Measurements from ENCODE around the gene CPEB1.

CPEB1 gene

DNA sequence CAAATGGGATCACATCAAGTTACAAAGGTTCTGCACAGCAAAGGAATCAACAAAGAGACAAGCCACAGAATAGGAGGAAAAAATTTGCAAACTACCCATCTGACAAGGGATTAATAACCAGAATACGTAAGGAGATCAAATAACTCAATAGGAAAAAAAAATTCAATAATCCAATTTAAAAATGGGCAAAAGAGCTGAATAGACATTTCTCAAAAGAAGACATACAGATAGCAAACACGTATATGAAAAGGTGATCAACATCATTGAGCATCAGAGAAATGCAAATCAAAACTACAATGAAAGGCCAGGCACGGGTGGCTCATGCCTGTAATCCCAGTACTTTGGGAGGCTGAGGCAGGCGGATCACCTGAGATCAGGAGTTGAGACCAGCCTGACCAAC lies 23.5 kb upstream of the CPEB1 start:
- no peak overlapping the region for H3K4me3 ChIP-seq (ENCODE audit: low read depth in 1 of 5, low read length in 5 of 5)
- no peaks in the 10 kb centered on the region for H3K9me3 ChIP-seq (ENCODE audit: control insufficient read depth in 5 of 5, low read length in 5 of 5)
- H3K4me1 ChIP-seq (ENCODE audit: control insufficient read depth in 5 of 5, insufficient read depth in 5 of 5, low read length in 5 of 5) = no peaks in the 10 kb centered on the region
- no peaks in the 10 kb centered on the region for H3K27me3 ChIP-seq (ENCODE audit: control insufficient read depth in 5 of 5, insufficient read depth in 4 of 5, low read length in 5 of 5)
- no peak overlapping the region for H3K27ac ChIP-seq (ENCODE audit: low read depth, low read length)
- no peaks in the 10 kb centered on the region for H3K36me3 ChIP-seq (ENCODE audit: control insufficient read depth in 5 of 5, insufficient read depth in 5 of 5, low read length in 5 of 5)
- no peak overlapping the region for H3K9ac ChIP-seq (ENCODE audit: low read length in 5 of 5)

DNA sequence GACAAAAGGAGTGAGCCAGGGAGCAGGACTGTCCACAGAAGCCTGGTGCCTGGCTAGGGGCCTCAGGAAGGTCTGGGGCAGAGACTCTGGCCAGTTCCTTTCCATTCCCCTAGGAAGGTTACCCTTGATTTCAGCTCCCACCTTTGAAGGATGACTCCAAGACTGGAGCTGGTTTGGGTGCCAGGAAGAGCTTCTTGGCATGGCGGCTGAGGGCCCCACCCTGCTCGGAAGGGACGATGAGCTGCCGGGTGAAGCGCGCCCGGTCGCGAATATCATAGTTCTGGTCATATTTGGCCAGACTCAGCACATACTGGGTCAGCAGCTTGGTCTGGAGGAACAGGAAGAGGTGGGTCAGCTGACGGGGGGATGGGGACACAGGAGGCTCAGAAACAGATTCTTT lies 19.4 kb upstream of the CPEB1 start:
- H3K4me1 ChIP-seq (ENCODE audit: control insufficient read depth in 5 of 5, insufficient read depth in 5 of 5, low read length in 5 of 5) = no peaks in the 10 kb centered on the region

GRCh38 chr15:82664021-82664420 lies 16.9 kb upstream of the CPEB1 start:
- H3K9me3 ChIP-seq (ENCODE audit: control insufficient read depth in 5 of 5, low read length in 5 of 5) = no peaks in the 10 kb centered on the region
- H3K27me3 ChIP-seq (ENCODE audit: control insufficient read depth in 5 of 5, insufficient read depth in 4 of 5, low read length in 5 of 5) = peaks cover 0 to 16% (median 7%) of the 10 kb centered on the region in 5 donors
- H3K36me3 ChIP-seq (ENCODE audit: control insufficient read depth in 5 of 5, insufficient read depth in 5 of 5, low read length in 5 of 5) = no peaks in the 10 kb centered on the region
- no peak overlapping the region for H3K27ac ChIP-seq (ENCODE audit: low read depth, low read length)
- no peaks in the 10 kb centered on the region for H3K4me1 ChIP-seq (ENCODE audit: control insufficient read depth in 5 of 5, insufficient read depth in 5 of 5, low read length in 5 of 5)
- no peak overlapping the region for H3K9ac ChIP-seq (ENCODE audit: low read length in 5 of 5)
- no peak overlapping the region for H3K4me3 ChIP-seq (ENCODE audit: low read depth in 1 of 5, low read length in 5 of 5)

More for the DNA sequence above, 19.4 kb upstream of the CPEB1 start:
- no peak overlapping the region for H3K9ac ChIP-seq (ENCODE audit: low read length in 5 of 5)
- no peak overlapping the region for H3K4me3 ChIP-seq (ENCODE audit: low read depth in 1 of 5, low read length in 5 of 5)
- H3K9me3 ChIP-seq (ENCODE audit: control insufficient read depth in 5 of 5, low read length in 5 of 5) = no peaks in the 10 kb centered on the region
- peaks cover 0 to 16% (median 6%) of the 10 kb centered on the region in 5 donors for H3K27me3 ChIP-seq (ENCODE audit: control insufficient read depth in 5 of 5, insufficient read depth in 4 of 5, low read length in 5 of 5)
- H3K27ac ChIP-seq (ENCODE audit: low read depth, low read length) = no peak overlapping the region
- no peaks in the 10 kb centered on the region for H3K36me3 ChIP-seq (ENCODE audit: control insufficient read depth in 5 of 5, insufficient read depth in 5 of 5, low read length in 5 of 5)

GRCh38 chr15:82663186-82663600 lies 16.0 kb upstream of the CPEB1 start:
- no peak overlapping the region for H3K9ac ChIP-seq (ENCODE audit: low read length in 5 of 5)
- peaks cover 0 to 16% (median 7%) of the 10 kb centered on the region in 5 donors for H3K27me3 ChIP-seq (ENCODE audit: control insufficient read depth in 5 of 5, insufficient read depth in 4 of 5, low read length in 5 of 5)
- H3K36me3 ChIP-seq (ENCODE audit: control insufficient read depth in 5 of 5, insufficient read depth in 5 of 5, low read length in 5 of 5) = no peaks in the 10 kb centered on the region
- no peaks in the 10 kb centered on the region for H3K9me3 ChIP-seq (ENCODE audit: control insufficient read depth in 5 of 5, low read length in 5 of 5)
- H3K4me3 ChIP-seq (ENCODE audit: low read depth in 1 of 5, low read length in 5 of 5) = no peak overlapping the region
- no peaks in the 10 kb centered on the region for H3K4me1 ChIP-seq (ENCODE audit: control insufficient read depth in 5 of 5, insufficient read depth in 5 of 5, low read length in 5 of 5)
- H3K27ac ChIP-seq (ENCODE audit: low read depth, low read length) = no peak overlapping the region

- peaks cover 0 to 16% (median 7%) of the 10 kb centered on the region in 5 donors for H3K27me3 ChIP-seq (ENCODE audit: control insufficient read depth in 5 of 5, insufficient read depth in 4 of 5, low read length in 5 of 5)
- H3K36me3 ChIP-seq (ENCODE audit: control insufficient read depth in 5 of 5, insufficient read depth in 5 of 5, low read length in 5 of 5) = no peaks in the 10 kb centered on the region
- H3K27ac ChIP-seq (ENCODE audit: low read depth, low read length) = no peak overlapping the region
- H3K4me3 ChIP-seq (ENCODE audit: low read depth in 1 of 5, low read length in 5 of 5) = no peak overlapping the region
- no peak overlapping the region for H3K9ac ChIP-seq (ENCODE audit: low read length in 5 of 5)
- no peaks in the 10 kb centered on the region for H3K9me3 ChIP-seq (ENCODE audit: control insufficient read depth in 5 of 5, low read length in 5 of 5)
- H3K4me1 ChIP-seq (ENCODE audit: control insufficient read depth in 5 of 5, insufficient read depth in 5 of 5, low read length in 5 of 5) = no peaks in the 10 kb centered on the region
These were observed 15.5 kb upstream of the CPEB1 start for GRCh38 chr15:82662641-82663040.

DNA sequence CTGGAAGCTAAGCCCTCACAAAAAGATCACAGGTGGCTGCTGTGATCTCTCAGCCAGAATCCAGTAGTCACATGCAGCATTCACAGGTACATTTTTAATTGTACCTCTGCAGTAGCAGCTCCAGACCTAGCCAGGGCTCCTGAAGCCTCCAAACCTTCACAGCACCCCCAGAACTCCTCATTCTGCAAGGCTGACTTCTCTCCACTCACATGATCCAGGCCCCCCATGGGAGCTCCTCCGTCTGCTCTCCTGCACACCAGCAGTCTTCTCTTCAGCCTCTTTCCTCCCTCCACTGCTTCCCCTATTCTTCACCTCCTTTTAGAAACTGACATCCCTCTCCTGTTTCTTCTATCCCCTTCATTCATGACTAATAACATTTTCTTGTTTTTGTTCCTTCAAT lies 13.2 kb upstream of the CPEB1 start:
- no peaks in the 10 kb centered on the region for H3K9me3 ChIP-seq (ENCODE audit: control insufficient read depth in 5 of 5, low read length in 5 of 5)
- no peak overlapping the region for H3K9ac ChIP-seq (ENCODE audit: low read length in 5 of 5)
- no peak overlapping the region for H3K4me3 ChIP-seq (ENCODE audit: low read depth in 1 of 5, low read length in 5 of 5)
- H3K36me3 ChIP-seq (ENCODE audit: control insufficient read depth in 5 of 5, insufficient read depth in 5 of 5, low read length in 5 of 5) = no peaks in the 10 kb centered on the region
- no peaks in the 10 kb centered on the region for H3K4me1 ChIP-seq (ENCODE audit: control insufficient read depth in 5 of 5, insufficient read depth in 5 of 5, low read length in 5 of 5)
- no peak overlapping the region for H3K27ac ChIP-seq (ENCODE audit: low read depth, low read length)
- H3K27me3 ChIP-seq (ENCODE audit: control insufficient read depth in 5 of 5, insufficient read depth in 4 of 5, low read length in 5 of 5) = peaks cover 0 to 16% (median 7%) of the 10 kb centered on the region in 5 donors

GRCh38 chr15:82656641-82657266 lies 9.6 kb upstream of the CPEB1 start:
- Histone ChIP-seq H3K9me3 (ENCODE audit: control insufficient read depth in 5 of 5, low read length in 5 of 5) (no peaks in the 10 kb centered on the region), H3K4me3 (ENCODE audit: low read depth in 1 of 5, low read length in 5 of 5) (no peak overlapping the region), H3K36me3 (ENCODE audit: control insufficient read depth in 5 of 5, insufficient read depth in 5 of 5, low read length in 5 of 5) (no peaks in the 10 kb centered on the region)

GRCh38 chr15:82655606-82656005 lies 8.4 kb upstream of the CPEB1 start:
- Histone ChIP-seq H3K4me3 (ENCODE audit: low read depth in 1 of 5, low read length in 5 of 5) (no peak overlapping the region), H3K9ac (ENCODE audit: low read length in 5 of 5) (no peak overlapping the region), H3K9me3 (ENCODE audit: control insufficient read depth in 5 of 5, low read length in 5 of 5) (no peaks in the 10 kb centered on the region), H3K36me3 (ENCODE audit: control insufficient read depth in 5 of 5, insufficient read depth in 5 of 5, low read length in 5 of 5) (no peaks in the 10 kb centered on the region), H3K4me1 (ENCODE audit: control insufficient read depth in 5 of 5, insufficient read depth in 5 of 5, low read length in 5 of 5) (no peaks in the 10 kb centered on the region), H3K27me3 (ENCODE audit: control insufficient read depth in 5 of 5, insufficient read depth in 4 of 5, low read length in 5 of 5) (peaks cover 0 to 2% (median 0%) of the 10 kb centered on the region in 5 donors), H3K27ac (ENCODE audit: low read depth, low read length) (no peak overlapping the region)

More at GRCh38 chr15:82656641-82657266, 9.6 kb upstream of the CPEB1 start:
- no peaks in the 10 kb centered on the region for H3K4me1 ChIP-seq (ENCODE audit: control insufficient read depth in 5 of 5, insufficient read depth in 5 of 5, low read length in 5 of 5)
- H3K27ac ChIP-seq (ENCODE audit: low read depth, low read length) = no peak overlapping the region
- H3K27me3 ChIP-seq (ENCODE audit: control insufficient read depth in 5 of 5, insufficient read depth in 4 of 5, low read length in 5 of 5) = peaks cover 0 to 4% (median 0%) of the 10 kb centered on the region in 5 donors
- H3K9ac ChIP-seq (ENCODE audit: low read length in 5 of 5) = no peak overlapping the region

DNA sequence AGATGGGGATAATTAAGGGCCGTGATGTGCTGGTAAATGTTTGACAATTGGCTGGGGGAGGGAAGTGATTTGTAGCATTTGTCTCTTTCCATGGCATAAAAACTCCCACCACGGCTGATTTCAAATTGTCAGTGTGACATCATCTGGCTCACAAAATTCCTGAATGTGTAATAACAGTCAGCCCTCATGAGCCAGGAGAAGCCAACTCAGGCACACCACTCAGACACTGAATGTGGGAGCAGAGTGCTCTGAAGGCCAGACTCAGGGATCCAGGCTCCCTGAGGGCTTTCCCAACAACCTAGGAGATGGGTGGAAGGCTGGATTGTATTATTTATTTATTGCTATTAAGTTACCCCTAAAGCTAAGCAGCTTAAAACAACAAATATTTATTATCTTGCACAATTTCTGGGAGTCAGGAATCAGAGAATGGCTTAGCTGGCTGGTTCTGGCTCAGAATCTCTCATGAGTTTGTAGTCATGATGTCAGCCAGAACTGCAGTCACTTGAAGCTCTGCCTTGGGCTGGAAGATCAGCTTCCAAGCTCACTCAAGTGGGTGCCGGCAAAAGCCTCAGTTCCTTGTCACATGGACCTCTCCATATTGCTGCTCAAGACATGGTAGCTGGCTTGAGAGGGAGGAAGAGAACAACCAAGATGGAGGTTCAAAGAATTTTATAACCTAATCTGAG lies 6.5 kb upstream of the CPEB1 start:
- Histone ChIP-seq H3K36me3 (ENCODE audit: control insufficient read depth in 5 of 5, insufficient read depth in 5 of 5, low read length in 5 of 5) (no peaks in the 10 kb centered on the region), H3K27ac (ENCODE audit: low read depth, low read length) (no peak overlapping the region), H3K9me3 (ENCODE audit: control insufficient read depth in 5 of 5, low read length in 5 of 5) (no peaks in the 10 kb centered on the region), H3K4me1 (ENCODE audit: control insufficient read depth in 5 of 5, insufficient read depth in 5 of 5, low read length in 5 of 5) (peaks cover 0 to under 1% (median 0%) of the 10 kb centered on the region in 5 donors), H3K27me3 (ENCODE audit: control insufficient read depth in 5 of 5, insufficient read depth in 4 of 5, low read length in 5 of 5) (peaks cover 0 to 4% (median 0%) of the 10 kb centered on the region in 5 donors), H3K4me3 (ENCODE audit: low read depth in 1 of 5, low read length in 5 of 5) (no peak overlapping the region), H3K9ac (ENCODE audit: low read length in 5 of 5) (no peak overlapping the region)

GRCh38 chr15:82651708-82652107 lies 4.5 kb upstream of the CPEB1 start:
- Histone ChIP-seq H3K27me3 (ENCODE audit: control insufficient read depth in 5 of 5, insufficient read depth in 4 of 5, low read length in 5 of 5) (peaks cover 0 to 11% (median 6%) of the 10 kb centered on the region in 5 donors), H3K27ac (ENCODE audit: low read depth, low read length) (no peak overlapping the region), H3K4me3 (ENCODE audit: low read depth in 1 of 5, low read length in 5 of 5) (no peak overlapping the region), H3K9ac (ENCODE audit: low read length in 5 of 5) (no peak overlapping the region), H3K4me1 (ENCODE audit: control insufficient read depth in 5 of 5, insufficient read depth in 5 of 5, low read length in 5 of 5) (peaks cover 0 to 18% (median 15%) of the 10 kb centered on the region in 5 donors), H3K9me3 (ENCODE audit: control insufficient read depth in 5 of 5, low read length in 5 of 5) (no peaks in the 10 kb centered on the region), H3K36me3 (ENCODE audit: control insufficient read depth in 5 of 5, insufficient read depth in 5 of 5, low read length in 5 of 5) (no peaks in the 10 kb centered on the region)

Data from subcutaneous abdominal adipose tissue (tissue), 5 donors.